HEK293 (cell line): ENCODE results near the gene KDF1.

Source experiments
- MEIS1 ChIP-seq: sonication (generic); formaldehyde crosslinking; IDR thresholded peaks from 2 replicates; pipeline ENCODE4 v1.8.1; 2022; ENCODE audit warnings: missing genetic modification reagents, mild to moderate bottlenecking, borderline replicate concordance
- SALL2 ChIP-seq: fragments of 450-650 bp; formaldehyde crosslinking; IDR thresholded peaks from 2 replicates; pipeline ENCODE4 v1.5.0; 2017; ENCODE audit warnings: missing biosample characterization, mild to moderate bottlenecking, missing genetic modification characterization, borderline replicate concordance
- YY1 ChIP-seq: fragments of 450-650 bp; formaldehyde crosslinking; IDR thresholded peaks from 2 replicates; pipeline ENCODE4 v1.5.1; 2018; ENCODE audit warnings: missing biosample characterization, missing genetic modification characterization
- ZNF146 ChIP-seq: fragments of 450-650 bp; formaldehyde crosslinking; IDR thresholded peaks from 2 replicates; pipeline ENCODE4 v1.5.1; 2016; ENCODE audit warnings: missing biosample characterization, missing genetic modification characterization
- ZNF223 ChIP-seq: fragments of 450-650 bp; formaldehyde crosslinking; IDR thresholded peaks from 2 replicates; pipeline ENCODE4 v1.5.1; 2016; ENCODE audit warnings: missing biosample characterization, missing genetic modification characterization
- ZNF274 ChIP-seq, 2 experiments: fragments of 200-500 bp in 1 of 2; fragments of 450-650 bp in 1 of 2; sonication (Bioruptor generic) in 1 of 2; formaldehyde crosslinking in 1 of 2; IDR thresholded peaks; 2 replicates each; pipeline versions ENCODE4 v1.5.1 to v1.6.1; 2014 to 2016; ENCODE audit warnings: borderline replicate concordance in 1 of 2, inconsistent platforms in 1 of 2, low read length in 1 of 2, missing biosample characterization in 1 of 2, missing genetic modification characterization in 1 of 2
- ZNF585B ChIP-seq: fragments of 450-650 bp; formaldehyde crosslinking; IDR thresholded peaks from 2 replicates; pipeline ENCODE4 v1.5.1; 2016; ENCODE audit warnings: missing biosample characterization, missing genetic modification characterization
- ZNF660 ChIP-seq: fragments of 450-650 bp; IDR thresholded peaks from 2 replicates; pipeline ENCODE4 v1.5.1; 2018; ENCODE audit warnings: missing biosample characterization, mild to moderate bottlenecking, missing genetic modification characterization
- ZNF670 ChIP-seq: fragments of 450-650 bp; formaldehyde crosslinking; IDR thresholded peaks from 2 replicates; pipeline ENCODE4 v1.5.1; 2016; ENCODE audit warnings: missing biosample characterization, missing genetic modification characterization, low read depth
- TF ChIP-seq, protein P1 (sequence below): fragments of 450-650 bp; formaldehyde crosslinking; IDR thresholded peaks from 2 replicates; pipeline ENCODE4 v1.5.1; 2016; ENCODE audit warnings: missing biosample characterization, missing genetic modification characterization
- TF ChIP-seq, protein P2 (sequence below): IDR thresholded peaks from 2 replicates; pipeline ENCODE4 v1.6.1; 2011; ENCODE audit warnings: mild to moderate bottlenecking, low read depth, low read length, borderline replicate concordance
- TF ChIP-seq, protein P3 (sequence below): fragments of 450-650 bp; formaldehyde crosslinking; IDR thresholded peaks from 2 replicates; pipeline ENCODE4 v1.5.1; 2016; ENCODE audit warnings: missing biosample characterization, missing genetic modification characterization, low read depth

DNA sequence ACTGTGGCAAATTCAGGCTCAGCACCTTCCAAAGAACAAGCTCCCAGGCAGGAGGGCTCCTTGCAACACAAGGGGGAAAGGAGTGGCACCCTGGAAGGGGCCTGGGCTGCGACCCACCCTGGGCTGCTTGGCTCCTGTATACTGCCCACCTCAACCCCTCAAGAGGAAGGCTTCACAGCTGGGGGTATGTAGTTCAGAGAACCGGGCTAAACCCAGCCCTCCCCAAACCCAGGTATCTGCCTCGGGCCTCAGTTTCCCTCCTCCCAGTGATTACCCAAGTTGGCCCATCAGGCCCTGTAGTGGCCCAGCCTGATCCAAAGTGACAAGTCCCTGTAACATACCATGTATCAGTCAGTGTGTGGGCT lies 44.9 kb upstream of the KDF1 start:
- TF ChIP-seq, protein P1, sequence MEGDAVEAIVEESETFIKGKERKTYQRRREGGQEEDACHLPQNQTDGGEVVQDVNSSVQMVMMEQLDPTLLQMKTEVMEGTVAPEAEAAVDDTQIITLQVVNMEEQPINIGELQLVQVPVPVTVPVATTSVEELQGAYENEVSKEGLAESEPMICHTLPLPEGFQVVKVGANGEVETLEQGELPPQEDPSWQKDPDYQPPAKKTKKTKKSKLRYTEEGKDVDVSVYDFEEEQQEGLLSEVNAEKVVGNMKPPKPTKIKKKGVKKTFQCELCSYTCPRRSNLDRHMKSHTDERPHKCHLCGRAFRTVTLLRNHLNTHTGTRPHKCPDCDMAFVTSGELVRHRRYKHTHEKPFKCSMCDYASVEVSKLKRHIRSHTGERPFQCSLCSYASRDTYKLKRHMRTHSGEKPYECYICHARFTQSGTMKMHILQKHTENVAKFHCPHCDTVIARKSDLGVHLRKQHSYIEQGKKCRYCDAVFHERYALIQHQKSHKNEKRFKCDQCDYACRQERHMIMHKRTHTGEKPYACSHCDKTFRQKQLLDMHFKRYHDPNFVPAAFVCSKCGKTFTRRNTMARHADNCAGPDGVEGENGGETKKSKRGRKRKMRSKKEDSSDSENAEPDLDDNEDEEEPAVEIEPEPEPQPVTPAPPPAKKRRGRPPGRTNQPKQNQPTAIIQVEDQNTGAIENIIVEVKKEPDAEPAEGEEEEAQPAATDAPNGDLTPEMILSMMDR (tag by site-specific recombination), result no peak
- no peak for TF ChIP-seq ZNF223 (tag by site-specific recombination)
- TF ChIP-seq, protein P2, sequence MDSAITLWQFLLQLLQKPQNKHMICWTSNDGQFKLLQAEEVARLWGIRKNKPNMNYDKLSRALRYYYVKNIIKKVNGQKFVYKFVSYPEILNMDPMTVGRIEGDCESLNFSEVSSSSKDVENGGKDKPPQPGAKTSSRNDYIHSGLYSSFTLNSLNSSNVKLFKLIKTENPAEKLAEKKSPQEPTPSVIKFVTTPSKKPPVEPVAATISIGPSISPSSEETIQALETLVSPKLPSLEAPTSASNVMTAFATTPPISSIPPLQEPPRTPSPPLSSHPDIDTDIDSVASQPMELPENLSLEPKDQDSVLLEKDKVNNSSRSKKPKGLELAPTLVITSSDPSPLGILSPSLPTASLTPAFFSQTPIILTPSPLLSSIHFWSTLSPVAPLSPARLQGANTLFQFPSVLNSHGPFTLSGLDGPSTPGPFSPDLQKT, result no peak
- TF ChIP-seq ZNF585B, result no peak
- TF ChIP-seq, protein P3, sequence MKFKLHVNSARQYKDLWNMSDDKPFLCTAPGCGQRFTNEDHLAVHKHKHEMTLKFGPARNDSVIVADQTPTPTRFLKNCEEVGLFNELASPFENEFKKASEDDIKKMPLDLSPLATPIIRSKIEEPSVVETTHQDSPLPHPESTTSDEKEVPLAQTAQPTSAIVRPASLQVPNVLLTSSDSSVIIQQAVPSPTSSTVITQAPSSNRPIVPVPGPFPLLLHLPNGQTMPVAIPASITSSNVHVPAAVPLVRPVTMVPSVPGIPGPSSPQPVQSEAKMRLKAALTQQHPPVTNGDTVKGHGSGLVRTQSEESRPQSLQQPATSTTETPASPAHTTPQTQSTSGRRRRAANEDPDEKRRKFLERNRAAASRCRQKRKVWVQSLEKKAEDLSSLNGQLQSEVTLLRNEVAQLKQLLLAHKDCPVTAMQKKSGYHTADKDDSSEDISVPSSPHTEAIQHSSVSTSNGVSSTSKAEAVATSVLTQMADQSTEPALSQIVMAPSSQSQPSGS (tag by site-specific recombination), result no peak
- TF ChIP-seq MEIS1 (CRISPR knock-in tag), result no peak
- no peak for TF ChIP-seq ZNF274 (IDR thresholded peaks at IDR 0.05; ENCODE audit: low read length)
- no peak for TF ChIP-seq ZNF274 (tag by site-specific recombination; IDR thresholded peaks at IDR 0.05; ENCODE audit: borderline replicate concordance)
- no peak for TF ChIP-seq ZNF146 (tag by site-specific recombination)
- no peak for TF ChIP-seq YY1 (tag by site-specific recombination)
- no peak for TF ChIP-seq ZNF670 (tag by site-specific recombination)
- no peak for TF ChIP-seq ZNF660 (tag by site-specific recombination)
- TF ChIP-seq SALL2 (tag by site-specific recombination), result no peak
